ENCODE data around the gene LTB4R2.
"Not testable (repeated sequence)": the region's sequence is repeated elsewhere in the genome, so short reads cannot be mapped to it uniquely, and the experiment has no call there.

The LTB4R2 gene

DNA sequence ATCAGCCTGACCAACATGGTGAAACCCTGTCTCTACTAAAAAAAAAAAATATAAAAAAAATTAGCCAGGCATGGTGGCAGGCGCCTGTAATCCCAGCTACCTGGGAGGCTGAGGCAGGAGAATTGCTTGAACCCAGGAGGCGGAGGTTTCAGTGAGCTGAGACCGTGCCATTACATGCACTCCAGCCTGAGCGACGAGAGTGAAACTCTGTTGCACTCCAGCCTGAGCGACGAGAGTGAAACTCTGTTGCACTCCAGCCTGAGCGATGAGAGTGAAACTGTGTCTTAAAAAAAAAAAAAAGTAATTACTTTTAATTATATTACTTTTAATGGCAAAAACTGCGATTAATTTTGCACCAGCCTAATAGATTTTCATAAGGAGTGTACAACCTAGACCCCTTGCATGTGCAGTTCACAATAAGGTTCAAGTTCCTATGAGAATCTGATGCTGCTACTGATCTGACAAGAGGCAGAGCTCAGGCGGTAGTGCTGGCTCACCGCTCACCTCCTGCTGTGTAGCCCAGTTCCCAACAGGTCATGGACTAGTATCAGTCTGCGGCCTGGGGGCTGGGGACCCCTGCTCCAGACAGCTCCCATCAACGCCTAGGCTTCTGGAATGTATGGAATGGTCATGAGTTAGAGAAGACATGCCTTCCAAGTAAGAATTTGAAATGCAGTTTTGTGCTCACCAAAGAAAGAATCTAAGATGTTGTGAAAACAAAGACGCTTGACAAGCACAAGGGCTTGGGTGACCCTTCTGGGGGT lies 11.5 kb downstream of the LTB4R2 start:
- no peak for DNase-seq

GRCh38 chr14:24322672-24323071 lies 12.7 kb downstream of the LTB4R2 start:
- DNase-seq, result no peak

- no peak for DNase-seq
Measured at GRCh38 chr14:24323341-24323740, 13.4 kb downstream of the LTB4R2 start.

- no peak for DNase-seq
Measured at GRCh38 chr14:24324024-24324423, 14.1 kb downstream of the LTB4R2 start.

DNA sequence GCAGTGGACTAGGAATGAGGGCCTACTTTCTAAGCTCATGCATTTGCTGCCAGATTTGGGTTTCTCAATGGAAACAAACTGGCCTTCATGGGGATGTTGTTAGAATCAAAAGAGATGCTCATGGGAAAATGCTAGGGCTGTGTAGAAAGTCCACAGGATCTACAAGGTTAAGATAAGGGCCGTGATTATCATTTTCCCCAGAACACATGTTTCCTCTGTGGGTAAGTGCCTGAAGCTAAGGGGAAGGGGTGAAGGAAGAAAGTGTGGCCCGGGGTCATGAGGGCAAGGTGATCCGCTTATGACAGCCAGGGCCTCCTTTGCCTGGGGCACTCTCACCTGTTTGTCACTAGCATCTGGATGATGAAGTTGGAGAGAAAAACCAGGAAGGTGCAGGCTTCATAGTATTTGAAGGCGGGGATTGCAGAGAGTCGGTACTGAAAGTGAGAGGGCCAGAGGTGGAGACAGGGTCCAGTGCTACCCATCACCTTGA lies 15.1 kb downstream of the LTB4R2 start:
- DNase-seq, result no peak

DNA sequence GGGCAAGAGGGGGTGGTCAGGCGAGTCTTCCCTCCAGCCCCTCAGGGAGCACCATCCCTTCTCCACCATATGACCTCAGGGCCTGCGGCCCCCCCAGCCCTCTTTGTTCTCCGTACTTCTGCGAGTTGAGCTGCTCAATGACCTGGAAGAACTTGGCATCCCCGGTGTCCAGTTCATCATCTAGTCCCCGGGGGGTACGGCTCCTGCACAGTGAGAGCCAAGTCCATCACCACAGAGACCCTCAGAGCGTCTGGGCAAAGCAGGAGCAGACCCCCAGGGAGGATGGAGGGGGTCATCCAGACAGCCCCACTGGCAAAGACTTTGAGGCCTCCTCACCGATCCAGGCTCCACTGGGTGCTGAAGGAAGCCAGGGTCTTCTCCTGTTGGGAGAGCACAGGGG lies 16.0 kb downstream of the LTB4R2 start:
- DNase-seq, result no peak

DNA sequence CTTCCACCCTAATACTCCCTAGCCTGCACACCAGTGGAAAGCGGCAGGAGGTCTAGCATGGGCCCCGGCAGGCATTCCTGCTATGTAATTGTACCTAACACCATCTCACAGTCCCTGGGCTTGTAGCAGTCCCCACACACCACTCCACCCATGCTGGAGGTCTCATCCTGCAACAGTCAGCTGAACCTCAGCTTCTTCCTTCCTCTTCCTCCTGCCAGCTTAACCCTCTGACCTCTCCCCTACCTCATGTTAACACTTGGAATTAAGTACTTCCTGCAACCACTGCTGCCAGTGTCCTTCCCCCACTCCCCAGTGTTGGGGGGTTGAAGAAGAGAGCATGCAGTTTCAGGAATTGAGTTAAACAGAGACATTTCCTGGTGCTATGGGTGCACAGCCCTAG lies 17.4 kb downstream of the LTB4R2 start:
- no peak for DNase-seq

GRCh38 chr14:24327914-24328313 lies 18.0 kb downstream of the LTB4R2 start:
- DNase-seq, result not testable (repeated sequence)

- no peak for DNase-seq
Measured at GRCh38 chr14:24329073-24329663, 19.2 kb downstream of the LTB4R2 start.

DNA sequence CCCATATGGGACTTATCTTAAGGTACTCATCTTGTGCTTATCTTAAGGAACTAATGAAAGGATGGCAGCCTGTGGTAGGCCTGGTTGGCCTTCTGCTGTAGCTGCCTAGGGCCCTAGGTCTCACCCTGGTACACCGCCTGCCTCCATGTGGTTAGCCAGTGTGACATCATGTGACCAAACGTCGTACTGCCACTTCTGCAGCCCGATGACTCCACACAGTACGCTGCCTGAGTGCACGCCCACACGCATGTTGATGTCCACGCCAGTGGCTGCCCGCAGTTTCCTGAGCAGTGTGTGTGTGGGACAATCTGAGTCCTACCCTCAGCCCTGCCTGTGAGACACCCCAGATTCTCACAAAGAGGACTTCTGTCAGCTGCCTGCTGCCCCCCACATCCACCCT lies 19.8 kb downstream of the LTB4R2 start:
- DNase-seq, result peak; percentile 48

DNA sequence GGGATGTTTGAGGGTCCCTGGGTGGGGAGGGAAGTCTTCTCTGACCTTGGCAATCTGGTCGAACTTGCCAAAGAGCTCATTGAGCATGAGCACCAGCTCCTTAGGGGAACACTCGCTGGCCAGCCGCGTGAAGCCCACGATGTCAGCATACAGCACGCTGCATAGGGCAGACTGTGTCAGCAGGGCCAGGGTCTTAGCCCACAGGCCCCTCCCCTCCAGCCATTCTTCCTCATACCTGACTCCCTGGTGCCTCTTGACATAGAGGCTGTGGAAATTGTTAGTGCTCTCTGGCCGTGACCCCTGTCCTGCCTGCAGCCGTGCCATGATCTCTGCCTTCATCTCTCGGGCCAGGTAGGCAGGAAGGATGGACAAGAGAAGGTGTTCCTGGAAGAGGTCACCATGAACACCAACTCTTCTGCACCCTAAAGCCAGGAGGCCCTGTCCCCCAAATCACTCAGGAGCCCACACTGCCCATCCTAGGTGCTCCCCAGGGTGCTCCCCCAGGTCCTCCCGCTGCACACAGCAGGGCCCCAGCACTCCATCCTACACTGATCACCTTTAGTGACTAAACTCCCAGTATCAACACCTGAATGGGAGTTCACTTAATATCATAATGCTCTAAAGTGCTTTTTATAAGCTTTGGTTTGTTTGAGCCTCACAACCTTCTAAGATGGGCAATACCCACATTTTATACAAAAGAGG lies 21.2 kb downstream of the LTB4R2 start:
- no peak for DNase-seq

DNA sequence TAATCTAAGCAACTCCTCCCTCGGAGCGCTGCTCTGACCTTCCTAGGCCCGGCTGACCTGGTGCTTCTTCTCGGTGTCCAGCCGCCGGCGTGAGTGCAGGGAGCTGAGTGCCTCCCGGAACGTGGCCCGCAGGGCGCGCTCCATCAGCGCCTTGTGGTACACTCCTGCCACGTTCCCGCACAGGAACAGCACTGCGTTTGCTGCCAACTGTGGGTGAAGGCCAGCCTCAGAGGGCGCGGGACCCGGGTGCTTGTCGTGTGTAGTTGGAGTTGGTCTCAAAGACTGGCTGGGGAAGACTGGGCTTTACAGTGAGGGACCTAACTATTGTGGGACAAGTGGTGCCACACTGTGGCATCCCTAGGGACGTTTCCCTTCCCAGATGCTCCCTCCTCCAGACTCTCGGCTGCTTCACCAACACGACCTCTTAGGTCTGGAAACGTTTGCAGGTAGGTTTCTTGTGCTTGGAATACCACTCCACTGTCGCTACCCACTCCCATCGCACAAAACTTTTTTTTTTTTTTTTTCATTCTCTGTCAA lies 21.9 kb downstream of the LTB4R2 start:
- no peak for DNase-seq

- peak; percentile 73 for DNase-seq
Measured at GRCh38 chr14:24332268-24332993, 22.5 kb downstream of the LTB4R2 start.

DNA sequence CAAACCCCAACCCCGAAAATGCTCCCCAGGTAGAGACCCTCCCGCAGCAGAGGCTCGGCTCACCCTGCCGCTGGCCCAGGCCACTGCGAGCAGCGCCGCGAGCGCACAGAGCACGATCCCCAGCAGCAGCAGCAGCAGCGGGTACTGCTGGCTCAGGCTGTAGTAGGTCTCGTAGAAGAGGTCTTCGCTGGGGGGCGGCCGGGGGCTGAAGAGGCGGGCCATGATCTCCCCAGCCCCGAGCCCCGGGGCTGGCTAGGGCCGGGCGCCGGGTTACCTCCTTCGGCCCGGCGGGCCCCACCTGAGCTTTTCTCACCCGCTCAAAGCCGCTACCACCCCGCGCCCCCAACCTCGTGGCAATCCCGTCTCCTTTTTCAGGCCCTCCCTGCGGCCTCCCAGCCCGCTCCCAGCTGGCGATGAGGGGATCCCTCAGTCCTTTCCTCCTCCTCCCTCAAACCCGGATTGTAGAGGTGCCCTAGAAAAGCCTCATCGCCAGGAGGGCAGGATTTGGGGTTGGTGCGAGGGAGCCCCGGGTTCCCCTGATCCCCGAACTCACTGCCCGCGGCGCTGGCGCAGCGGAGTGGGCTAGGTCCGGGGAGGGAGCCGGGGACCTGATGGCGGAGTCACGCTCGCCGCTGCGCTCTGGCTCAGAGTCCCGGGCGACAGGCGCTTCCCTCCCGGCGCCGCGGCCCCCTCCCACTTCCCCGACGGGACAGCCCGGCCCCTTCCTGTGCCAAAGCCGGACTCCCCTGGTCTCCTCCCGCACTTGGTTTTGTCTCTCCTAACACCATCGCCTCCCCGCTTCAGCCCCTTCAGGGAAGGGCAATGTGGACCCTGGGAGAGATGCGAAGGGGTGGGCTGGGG lies 24.7 kb downstream of the LTB4R2 start, which contains the start of gene ADCY4:
ADCY4 (minus strand) TSS at position 641 of the 861 bp plus-strand sequence; CDS start at position 222, 419 bp downstream.
- no peak for DNase-seq

DNA sequence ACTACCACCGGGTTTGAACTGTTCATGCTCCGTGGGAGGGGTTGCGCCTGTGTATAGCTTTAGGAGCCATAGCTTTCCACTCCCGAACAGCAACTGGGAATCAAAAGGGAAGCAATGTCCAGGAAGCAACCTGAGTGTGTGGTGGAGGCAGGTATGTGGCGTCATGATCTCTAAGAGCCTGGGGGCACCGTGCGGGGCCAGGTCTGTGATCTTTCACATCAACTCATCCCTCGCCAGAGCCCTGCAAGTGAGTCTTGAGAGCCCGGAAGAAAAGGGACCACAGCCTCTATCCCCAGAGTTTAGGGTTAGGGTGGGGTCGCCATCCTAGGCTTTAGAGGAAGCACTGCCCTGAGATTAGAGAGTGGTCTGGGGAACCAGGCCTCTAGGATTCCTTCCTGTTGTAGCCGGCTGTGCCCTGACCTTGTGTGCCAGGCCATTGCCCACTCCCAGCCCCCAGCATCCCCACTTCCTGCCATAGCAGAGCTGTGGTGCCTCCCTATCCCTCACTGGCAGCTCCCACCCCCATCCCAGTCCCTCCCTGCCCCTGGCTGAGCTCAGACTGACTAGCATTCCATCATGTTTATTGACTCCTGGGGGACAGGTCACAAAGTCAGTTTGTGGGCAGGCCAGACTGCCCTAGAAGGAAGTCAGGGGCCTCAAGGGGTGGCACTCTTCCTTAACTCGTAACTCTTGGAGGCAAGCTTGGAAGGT lies 25.7 kb downstream of the LTB4R2 start:
- DNase-seq, result no peak

GRCh38 chr14:24337144-24337823 lies 27.3 kb downstream of the LTB4R2 start:
- DNase-seq, result no peak

DNA sequence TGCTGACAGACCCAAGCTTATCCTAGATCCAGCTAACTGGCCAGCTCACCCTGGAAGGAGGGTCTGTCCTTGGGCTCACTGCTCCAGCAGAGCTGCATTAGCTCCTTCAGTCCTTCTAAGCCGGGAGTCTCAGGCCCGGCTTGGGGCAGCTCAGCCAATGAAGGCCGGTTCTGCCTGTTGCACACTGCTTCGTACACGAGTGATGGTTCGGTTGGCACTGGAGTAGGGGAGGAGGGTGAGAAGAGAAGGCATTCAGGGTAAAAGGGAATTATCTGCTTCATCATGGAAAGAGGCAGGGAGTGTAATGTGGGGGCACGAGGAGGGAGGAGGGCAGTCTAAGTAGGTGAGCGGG lies 27.9 kb downstream of the LTB4R2 start:
- DNase-seq, result no peak

GRCh38 chr14:24338843-24339242 lies 28.9 kb downstream of the LTB4R2 start:
- no peak for DNase-seq

- DNase-seq, result peak; percentile 70
Measured at GRCh38 chr14:24339284-24340151, 29.6 kb downstream of the LTB4R2 start, which contains the start of gene RIPK3. RIPK3 (minus strand) TSS chr14:24339991; CDS start chr14:24339826, 165 bp downstream.
